NCI-H2227 treated with DMSO at 0.1 percent for 48 hours (cell line): Measurements from ENCODE around the gene EIF1AD.
"Not testable (repeated sequence)": the region's sequence is repeated elsewhere in the genome, so short reads cannot be mapped to it uniquely, and the experiment has no call there.

Source experiments
- DNase-seq: peaks from one replicate; lab custom pipeline; 2025; lab: John Stamatoyannopoulos, UW

The EIF1AD gene

DNA sequence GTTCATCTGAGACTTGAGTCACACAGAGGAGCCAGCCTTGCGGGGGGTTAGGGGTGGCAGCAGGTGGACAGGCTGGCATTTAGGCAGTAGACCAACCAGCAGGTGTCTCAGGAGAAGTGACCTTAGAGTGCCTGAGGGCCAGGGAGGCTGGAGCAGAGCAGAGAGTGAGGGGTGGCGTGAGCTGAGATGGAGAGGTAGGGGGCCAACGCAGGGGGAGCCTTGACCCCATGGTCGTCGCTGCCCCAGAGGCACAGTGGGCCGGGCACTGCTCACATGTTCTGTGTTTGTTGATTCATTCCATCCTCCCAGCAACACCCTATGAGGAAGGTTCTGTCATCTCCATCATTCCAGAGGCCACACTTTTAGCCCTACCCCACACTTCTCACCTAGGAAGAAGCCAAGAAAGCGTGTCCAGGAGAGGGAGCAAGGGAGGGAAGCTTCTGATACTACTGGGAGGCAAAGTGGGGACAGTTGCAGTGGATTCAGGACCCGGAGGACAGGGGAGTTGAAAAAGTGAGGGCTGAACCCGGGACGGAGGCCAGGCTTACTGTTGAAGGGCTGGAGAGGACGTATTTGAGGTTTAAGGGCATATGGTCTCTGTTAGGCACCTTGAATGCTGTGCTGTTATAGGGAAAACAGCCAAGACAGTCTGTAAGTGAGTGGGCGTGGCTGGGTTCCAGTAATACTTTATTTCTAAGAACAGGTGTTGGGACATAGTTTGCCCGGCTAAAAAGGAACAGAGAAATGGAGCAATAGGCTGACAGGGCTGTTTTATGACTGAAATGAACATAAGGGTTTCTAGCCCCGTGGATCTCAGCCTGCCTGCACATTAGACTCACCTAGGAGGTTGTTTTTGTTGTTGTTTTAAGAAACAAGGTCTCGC is 33.1 kb downstream of the EIF1AD start:
- no peak for DNase-seq

DNA sequence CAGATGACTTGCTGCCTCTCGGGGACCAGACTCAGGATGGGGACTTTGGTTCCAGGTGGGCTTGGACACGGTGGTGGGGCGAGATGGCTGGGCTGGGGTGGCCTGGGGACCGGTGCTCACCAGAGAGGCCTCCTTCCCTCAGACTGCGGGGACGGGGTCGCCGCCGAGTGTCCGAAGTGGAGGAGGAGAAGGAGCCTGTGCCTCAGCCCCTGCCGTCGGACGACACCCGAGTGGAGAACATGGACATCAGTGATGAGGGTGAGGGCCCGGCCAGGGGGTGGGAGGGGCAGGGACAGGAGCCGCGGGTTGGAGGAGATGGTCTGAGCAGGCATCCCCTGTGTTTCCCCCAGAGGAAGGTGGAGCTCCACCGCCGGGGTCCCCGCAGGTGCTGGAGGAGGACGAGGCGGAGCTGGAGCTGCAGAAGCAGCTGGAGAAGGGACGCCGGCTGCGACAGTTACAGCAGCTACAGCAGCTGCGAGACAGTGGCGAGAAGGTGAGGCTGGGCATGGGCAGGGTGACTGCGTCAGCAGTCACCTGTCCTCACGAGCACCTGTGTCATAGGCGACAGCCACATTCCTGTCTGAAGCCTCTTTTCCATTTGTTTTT is 34.5 kb downstream of the EIF1AD start:
- no peak for DNase-seq

DNA sequence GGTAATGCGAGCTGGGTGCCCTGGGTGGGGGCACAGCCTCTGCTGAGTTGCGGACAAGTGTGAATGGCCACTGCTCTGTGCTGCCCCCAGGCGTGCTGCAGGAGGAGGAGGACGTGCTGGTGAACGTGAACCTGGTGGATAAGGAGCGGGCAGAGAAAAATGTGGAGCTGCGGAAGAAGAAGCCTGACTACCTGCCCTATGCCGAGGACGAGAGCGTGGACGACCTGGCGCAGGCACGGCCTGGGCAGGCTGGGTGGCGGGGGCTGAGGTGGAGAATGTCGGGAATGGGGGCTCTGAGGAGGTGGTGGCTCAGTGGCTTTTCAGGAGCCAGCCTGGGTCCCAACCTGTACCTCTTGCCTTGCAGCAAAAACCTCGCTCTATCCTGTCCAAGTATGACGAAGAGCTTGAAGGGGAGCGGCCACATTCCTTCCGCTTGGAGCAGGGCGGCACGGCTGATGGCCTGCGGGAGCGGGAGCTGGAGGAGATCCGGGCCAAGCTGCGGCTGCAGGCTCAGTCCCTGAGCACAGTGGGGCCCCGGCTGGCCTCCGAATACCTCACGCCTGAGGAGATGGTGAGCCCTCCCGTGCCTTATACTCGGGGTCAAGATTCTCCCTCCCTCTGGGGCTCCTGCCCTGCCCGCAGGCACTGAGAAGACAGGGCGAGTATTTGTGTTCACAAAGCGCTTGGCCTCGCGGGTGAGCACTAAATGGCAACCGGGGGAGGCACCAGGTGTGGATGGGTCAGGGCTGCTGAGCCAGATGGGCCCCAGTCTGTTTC is 35.8 kb downstream of the EIF1AD start:
- DNase-seq = no peak

DNA sequence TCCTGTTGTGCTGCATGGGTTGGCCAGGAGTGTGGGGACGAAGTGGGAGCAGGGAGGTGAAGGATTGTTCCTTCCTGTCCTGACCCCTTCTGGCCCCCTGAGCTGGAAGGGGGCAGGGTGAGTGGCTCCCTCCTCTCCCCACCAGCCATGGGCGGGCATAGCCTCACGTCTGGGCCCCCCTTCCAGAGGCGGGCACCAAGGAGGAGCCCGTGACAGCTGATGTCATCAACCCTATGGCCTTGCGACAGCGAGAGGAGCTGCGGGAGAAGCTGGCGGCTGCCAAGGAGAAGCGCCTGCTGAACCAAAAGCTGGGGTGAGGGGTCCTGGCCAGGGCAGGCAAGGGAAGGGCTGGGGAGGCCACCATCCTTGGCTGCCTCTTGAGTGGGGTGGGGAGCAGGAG is 37.1 kb downstream of the EIF1AD start:
- DNase-seq = no peak

DNA sequence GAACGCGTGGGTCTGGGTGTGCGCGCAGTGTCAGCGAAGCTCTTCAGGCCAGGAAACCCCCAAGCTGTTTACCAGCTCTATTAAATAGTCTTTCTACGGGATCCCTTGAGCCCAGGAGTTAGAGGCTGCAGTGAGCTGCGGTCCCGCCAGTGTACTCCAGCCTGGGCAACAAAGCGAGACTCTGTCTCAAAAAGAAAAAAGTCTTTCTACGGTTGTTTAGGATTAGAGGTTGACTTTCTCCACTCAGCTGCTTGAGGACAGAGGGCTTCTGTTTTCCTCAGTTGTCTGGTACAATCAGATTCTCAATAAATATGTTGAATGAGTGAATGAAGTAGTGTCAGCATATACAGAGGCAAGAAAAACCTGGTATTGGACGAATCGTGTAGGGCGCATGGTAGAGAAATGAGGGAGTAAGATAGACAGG is 39.8 kb downstream of the EIF1AD start:
- DNase-seq = no peak

DNA sequence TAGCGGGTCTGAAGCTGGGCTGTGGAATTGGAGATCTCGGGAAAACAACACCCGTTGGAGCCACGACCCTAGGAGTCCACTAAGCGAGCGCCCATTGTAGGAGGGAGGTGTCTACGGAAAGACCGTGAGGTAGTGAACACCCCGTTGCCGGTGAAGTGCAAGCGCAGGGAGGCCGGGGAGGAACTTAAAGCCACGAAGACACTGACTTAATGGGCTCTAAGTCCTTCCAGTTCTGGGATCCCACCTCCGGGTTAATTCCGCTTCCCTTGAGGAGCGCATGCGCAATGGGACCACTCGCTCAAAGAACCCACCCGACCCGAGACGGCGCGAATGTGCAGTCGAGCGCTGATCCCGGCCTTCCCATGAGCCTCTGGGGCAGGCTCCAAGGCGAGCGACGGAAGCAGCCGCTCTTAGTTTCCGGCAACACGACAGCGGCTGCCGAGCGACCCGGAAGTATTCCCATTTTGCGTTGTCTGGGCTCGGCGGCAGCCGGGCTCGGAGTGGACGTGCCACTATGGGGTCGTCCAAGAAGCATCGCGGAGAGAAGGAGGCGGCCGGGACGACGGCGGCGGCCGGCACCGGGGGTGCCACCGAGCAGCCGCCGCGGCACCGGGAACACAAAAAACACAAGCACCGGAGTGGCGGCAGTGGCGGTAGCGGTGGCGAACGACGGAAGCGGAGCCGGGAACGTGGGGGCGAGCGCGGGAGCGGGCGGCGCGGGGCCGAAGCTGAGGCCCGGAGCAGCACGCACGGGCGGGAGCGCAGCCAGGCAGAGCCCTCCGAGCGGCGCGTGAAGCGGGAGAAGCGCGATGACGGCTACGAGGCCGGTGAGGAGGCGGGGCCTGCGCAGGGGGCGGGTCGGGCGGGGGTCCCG is 40.5 kb downstream of the EIF1AD start, which contains the start of gene SART1:
Gene SART1, plus strand, starts transcription at position 468 of the 874 bp plus-strand sequence. Its CDS starts 47 bp downstream, at position 515.
- peak; percentile 98 for DNase-seq

DNA sequence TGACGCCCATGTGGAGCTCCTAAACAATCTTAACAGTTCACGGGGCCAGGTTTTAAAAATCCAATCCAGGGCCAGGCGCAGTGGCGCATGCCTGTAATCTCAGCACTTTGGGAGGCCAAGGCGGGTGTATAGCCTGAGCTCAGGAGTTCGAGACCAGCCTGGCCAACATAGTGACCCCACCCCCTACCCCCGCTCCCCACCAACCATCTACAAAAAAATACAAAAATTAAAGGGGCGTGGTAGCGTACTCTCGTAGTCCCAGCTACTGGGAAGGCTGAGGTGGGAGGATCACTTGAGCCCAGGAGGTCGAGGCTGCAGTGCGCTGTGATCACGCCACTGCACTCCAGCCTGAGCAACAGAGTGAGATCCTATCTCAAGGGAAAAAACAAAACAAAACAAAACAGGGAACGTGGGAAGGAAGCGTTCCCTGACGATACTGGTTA is 41.1 kb downstream of the EIF1AD start:
- DNase-seq = peak; percentile 38

DNA sequence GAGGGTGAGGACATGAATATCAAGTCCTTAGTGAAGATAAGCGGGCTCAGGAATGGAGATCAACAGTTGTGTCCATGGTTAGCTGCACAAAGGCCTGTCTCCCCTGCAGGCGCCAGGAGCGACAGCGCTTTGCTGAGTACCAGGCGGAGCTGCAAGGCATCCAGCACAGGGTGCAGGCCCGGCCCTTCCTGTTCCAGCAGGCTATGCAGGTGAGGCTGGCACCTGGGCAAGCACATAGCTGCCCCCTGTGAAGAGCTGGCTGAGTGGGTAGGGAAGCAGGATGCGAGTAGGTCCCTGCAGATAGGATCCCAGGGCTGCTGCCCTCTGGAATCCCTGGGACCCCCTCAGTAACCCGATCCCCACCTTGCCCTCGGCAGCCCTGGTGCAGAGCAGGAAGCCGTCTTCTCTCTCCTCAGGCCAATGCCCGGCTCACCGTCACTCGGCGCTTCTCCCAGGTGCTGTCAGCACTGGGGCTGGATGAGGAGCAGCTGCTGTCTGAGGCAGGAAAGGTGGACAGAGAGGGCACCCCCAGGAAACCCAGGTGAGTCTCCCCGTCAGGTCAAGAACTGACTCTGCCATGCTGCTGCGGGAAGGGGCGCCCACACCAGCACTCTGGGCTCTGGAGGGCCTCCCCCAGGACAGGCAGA is 43.1 kb downstream of the EIF1AD start:
- DNase-seq = no peak

DNA sequence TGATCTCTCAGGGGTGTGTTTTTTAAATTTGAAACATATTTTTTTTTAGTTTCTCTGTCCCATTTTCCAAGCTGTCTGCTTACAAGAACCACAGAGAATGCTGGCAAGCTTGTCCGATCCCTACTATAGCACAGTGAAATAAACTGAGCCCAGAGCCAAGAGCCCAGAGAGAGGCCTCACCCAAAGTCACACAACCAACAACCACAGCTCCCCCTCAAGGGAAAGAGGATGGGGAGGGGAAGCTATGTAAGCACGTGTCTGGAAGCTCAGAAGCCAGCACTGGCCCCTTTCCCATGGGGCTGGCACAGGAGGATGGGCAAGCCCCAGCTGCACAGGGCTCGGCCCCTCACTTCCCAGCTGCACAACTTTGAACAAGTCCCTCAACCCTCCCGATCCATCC is 43.7 kb downstream of the EIF1AD start:
- no peak for DNase-seq

DNA sequence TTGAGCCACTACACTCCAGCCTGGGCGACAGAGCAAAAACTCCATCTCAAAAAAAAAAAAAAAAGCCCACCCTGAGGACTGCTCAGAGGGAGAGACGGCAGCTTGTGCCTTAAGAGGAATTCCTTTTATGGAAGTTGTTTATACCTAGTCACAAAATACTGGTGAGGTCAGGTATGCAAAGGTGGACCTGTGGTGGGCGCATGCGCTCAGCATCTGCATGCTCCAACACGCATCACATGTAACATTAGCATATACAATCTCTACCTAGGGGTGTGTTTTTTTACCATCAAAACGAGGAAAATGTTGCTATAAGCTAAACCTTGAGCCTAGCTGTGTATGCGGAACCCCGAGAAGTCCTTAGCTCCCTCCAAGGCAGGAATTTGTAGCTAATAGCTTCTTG is 47.2 kb downstream of the EIF1AD start:
- no peak for DNase-seq

DNA sequence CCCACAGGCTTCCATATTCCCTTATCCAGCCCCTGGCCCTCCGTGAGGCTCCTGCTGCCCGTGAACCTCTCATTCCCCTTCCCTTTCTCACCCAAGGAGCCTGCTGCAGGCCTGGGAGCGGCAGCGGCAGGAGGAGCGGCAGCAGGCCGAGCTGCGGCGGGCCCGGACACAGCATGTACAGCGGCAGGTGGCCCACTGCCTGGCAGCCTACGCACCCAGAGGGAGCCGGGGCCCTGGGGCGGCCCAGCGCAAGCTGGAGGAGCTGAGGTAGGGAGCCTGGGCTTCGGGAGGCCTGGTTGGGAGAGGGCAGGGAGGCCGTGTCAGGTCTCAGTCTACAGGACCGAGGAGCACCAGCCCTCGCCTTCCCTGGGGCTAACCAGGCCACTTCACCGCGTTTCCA is 48.5 kb downstream of the EIF1AD start:
- DNase-seq = no peak

DNA sequence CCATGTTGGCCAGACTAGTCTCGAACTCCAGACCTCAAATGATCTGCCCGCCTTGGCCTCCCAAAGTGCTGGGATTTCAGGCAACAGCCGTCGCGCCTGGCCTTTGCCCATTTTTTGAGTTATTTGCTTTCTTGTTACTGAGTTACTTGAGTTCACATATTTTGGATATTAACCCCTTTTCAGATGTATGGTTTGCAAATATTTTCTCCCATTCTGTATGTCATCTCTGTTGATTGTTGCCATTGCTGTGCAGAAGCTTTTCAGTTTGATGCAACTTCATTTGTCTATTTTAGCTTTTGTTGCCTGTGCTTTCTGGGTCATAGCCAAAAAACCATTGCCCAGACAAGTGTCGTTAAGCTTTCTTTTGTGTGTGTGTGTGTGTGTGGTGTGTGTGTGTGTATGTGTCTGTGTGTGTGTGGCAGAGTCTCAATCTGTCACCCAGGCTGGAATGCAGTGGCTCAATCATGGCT is 49.9 kb downstream of the EIF1AD start:
- no peak for DNase-seq

DNA sequence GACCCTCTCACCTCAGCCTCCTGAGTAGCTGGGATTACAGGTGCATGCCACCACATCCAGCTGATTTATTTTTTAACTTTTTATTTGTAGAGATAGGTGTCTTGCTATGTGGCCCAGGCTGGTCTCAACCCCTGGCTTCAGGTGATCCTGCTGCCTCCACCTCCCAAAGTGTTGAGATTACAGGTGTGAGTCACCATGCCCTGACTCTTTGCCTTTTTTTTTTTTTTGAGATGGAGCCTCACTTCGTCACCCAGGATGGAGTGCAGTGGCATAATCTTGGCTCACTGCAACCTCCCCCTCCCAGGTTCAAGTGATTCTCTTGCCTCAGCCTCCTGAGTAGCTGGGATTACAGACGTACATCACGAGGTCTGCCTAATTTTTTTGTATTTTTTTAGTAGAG is 50.3 kb downstream of the EIF1AD start:
- DNase-seq = not testable (repeated sequence)

DNA sequence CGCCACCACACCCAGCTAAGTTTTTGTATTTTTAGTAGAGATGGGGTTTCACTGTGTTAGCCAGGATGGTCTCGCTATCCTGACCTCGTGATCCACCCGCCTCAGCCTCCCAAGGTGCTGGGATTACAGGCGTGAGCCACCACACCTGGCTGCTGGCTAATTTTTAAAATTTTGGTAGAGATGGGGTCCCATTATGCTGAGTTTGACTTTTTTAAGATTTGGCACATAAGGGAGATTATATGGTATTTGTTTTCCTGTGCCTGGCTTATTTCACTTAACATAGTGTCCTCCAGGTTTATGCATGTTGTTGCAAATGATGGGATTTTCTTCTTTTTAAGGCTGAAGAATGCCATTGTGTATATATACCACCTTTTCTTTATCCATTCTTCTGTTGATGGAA is 51.2 kb downstream of the EIF1AD start:
- not testable (repeated sequence) for DNase-seq

DNA sequence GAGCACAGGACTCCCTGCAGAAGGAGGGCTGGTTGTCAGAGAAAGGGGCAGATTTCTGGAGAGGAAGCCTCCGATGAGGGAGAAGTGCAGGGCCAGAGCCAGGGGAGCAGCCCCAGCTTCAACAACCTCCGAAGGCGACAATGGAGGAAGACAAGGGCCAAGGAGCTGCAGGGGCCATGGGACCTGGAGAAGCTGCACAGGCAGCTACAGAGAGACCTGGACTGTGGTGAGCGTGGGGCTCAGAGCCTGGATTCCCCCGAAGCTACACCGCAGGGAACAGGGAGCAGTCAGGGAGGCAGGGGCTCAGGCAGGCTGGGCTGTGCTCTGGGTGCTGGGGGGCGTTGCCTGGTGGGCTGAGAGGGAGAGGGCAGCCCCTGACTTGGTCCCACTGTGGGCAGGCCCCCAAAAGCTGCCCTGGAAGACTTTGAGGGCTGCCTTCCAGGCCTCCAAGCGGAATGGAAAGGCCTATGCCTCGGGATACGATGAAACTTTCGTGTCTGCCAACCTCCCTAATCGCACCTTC is 54.3 kb downstream of the EIF1AD start:
- no peak for DNase-seq

DNA sequence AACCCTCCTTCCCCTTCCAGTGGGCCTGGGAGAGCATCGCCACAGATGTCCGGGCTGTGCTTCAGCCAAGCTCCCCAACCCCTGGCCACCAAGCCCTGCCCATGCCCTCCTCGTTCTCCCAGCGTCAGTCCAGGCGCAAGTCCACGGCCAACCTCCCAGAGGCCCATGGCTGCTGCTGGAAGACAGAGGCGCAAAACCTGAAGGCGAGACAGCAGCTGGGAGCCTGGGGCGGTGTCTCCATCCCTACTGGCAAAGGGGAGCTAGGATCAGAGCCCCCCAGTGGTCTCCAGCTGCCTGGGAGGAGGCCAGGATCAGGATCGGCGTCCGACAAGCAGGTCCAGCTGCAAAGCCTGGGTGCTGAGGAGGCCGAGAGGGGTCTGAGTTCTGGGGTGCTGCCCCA is 54.8 kb downstream of the EIF1AD start:
- DNase-seq = no peak

DNA sequence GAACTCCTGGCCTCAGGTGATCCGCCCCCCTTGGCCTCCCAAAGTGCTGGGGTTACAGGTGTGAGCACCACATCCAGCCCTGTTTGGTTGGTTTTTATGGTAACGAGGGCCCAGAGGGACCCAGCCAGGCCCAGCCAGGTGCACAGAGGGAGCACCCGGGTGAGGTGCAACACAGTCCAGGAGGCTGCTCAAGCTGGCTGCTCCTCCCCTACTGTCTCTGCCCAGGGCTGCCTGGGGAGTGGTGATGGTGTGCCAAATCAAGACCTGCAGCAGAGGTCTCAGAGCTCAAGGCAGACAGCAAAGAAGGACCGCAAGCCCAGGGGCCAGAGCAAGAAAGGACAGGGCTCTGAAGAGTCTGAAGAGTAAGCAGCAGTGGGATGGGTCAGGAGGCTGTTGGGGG is 55.3 kb downstream of the EIF1AD start:
- DNase-seq = no peak
